ENCODE data around the gene TGFBR3.

- TF ChIP-seq CTCF (IDR thresholded peaks at IDR 0.05) (no peak), POLR2A (IDR thresholded peaks at IDR 0.05) (no peak), POLR2AphosphoS5 (IDR thresholded peaks at IDR 0.05) (no peak)
Measured at GRCh38 chr1:91765880-91766443, 120.0 kb downstream of the TGFBR3 start.
